HCT116 (cell line): ENCODE results near the gene CPNE7. TPM values are rescaled to one million over a fixed set of nuclear protein-coding genes. Genes with fewer than 3 reads are reported as not detected.

Experiments
- ATAC-seq: fragments of 200-7000 bp; cut with Tn5 transposase; 2 replicates; pipeline ENCODE4 v1.9.1; 2020; ENCODE audit warnings: mild to moderate bottlenecking, moderate library complexity
- BruUV-seq: library from RNA; stranded (reverse); fragments of 400-500 nt; replicated peaks from 2 replicates; lab custom pipeline; 2021; lab: Mats Ljungman, UMichigan
- CTCF ChIA-PET: fragments of 300-600 bp; sonication (Branson Sonifier 250); formaldehyde crosslinking; loops from one replicate; lab custom pipeline; 2021; ENCODE audit warnings: antibody characterized with exemption; lab: Charles Lee
- POLR2A ChIA-PET: fragments of 300-600, 350-600 bp; sonication (Branson Sonifier 250); formaldehyde crosslinking; loops from one replicate; lab custom pipeline; 2021; ENCODE audit warnings: antibody characterized with exemption; lab: Charles Lee
- RAD21 ChIA-PET, 2 experiments: fragments of 300-600 bp; sonication (Branson Sonifier 250); formaldehyde crosslinking; loops; one replicate each; lab custom pipeline; 2023; ENCODE audit warnings: low total read pairs in 2 of 2; ENCODE audit not compliant: uncharacterized antibody in 2 of 2, unreplicated experiment in 2 of 2, low non-redundant PET in 1 of 2; lab: Charles Lee
- DNase-seq: peaks from one replicate; pipeline ENCODE4 v3.0.0-alpha.2; 2010; ENCODE audit warnings: low read depth, low spot score
- H2AFZ ChIP-seq: fragments of 200-600 bp; shearing (Covaris generic), sonication (generic); 2 replicates; pipeline ENCODE4 v1.6.1; 2017; ENCODE audit warnings: low read depth, mixed run types, mixed read lengths, antibody characterized with exemption, low read length; ENCODE audit not compliant: poor library complexity, severe bottlenecking
- H3K27ac ChIP-seq: 2 replicates; pipeline ENCODE4 v1.5.1; 2012; ENCODE audit warnings: low read depth, low read length
- H3K27me3 ChIP-seq: fragments of 200-600 bp; sonication (generic); 2 replicates; pipeline ENCODE4 v1.6.1; 2016; ENCODE audit warnings: mixed run types, low read length, mixed read lengths; ENCODE audit not compliant: insufficient read depth
- H3K36me3 ChIP-seq, 2 experiments: fragments of 200-500 bp in 1 of 2; fragments of 200-600 bp in 1 of 2; sonication (Bioruptor generic) in 1 of 2; sonication (generic) in 1 of 2; 2 replicates each; pipeline versions ENCODE4 v1.5.1 to v1.6.1; 2014 to 2016; ENCODE audit warnings: low read length in 2 of 2, inconsistent platforms in 1 of 2, mixed read lengths in 1 of 2, mixed run types in 1 of 2; ENCODE audit not compliant: insufficient read depth in 2 of 2, control insufficient read depth in 1 of 2
- H3K4me1 ChIP-seq, 2 experiments: fragments of 200-600 bp in 1 of 2; sonication (generic) in 1 of 2; 2 replicates each; pipeline versions ENCODE4 v1.5.1 to v1.6.1; 2012 to 2017; ENCODE audit warnings: low read length in 2 of 2, inconsistent platforms in 1 of 2, mild to moderate bottlenecking in 1 of 2, mixed read lengths in 1 of 2, mixed run types in 1 of 2, moderate library complexity in 1 of 2; ENCODE audit not compliant: insufficient read depth in 2 of 2, control insufficient read depth in 1 of 2
- H3K4me2 ChIP-seq: fragments of 200-600 bp; sonication (generic); 2 replicates; pipeline ENCODE4 v1.6.1; 2017; ENCODE audit warnings: mixed run types, low read length, mixed read lengths
- H3K4me3 ChIP-seq, 2 experiments: fragments of 200-600 bp in 1 of 2; sonication (generic) in 1 of 2; replicated peaks in 1 of 2; 2 replicates each; pipeline ENCODE4 v1.5.1; 2011 to 2016; ENCODE audit warnings: low read length in 2 of 2, control low read depth in 1 of 2, low read depth in 1 of 2, mild to moderate bottlenecking in 1 of 2, mixed read lengths in 1 of 2, mixed run types in 1 of 2
- H3K79me2 ChIP-seq: fragments of 200-600 bp; sonication (generic); 2 replicates; pipeline ENCODE4 v1.6.1; 2017; ENCODE audit warnings: mild to moderate bottlenecking, mixed run types, low read length, moderate library complexity, mixed read lengths; ENCODE audit not compliant: insufficient read depth
- H3K9ac ChIP-seq: fragments of 200-600 bp; sonication (generic); 2 replicates; pipeline ENCODE4 v1.6.1; 2016; ENCODE audit warnings: low read length, mixed read lengths
- H3K9me2 ChIP-seq: fragments of 200-600 bp; sonication (generic), shearing (Covaris generic); 2 replicates; pipeline ENCODE4 v1.6.1; 2017; ENCODE audit warnings: mixed run types, mild to moderate bottlenecking, moderate library complexity; ENCODE audit not compliant: insufficient read depth
- H3K9me3 ChIP-seq, 2 experiments: fragments of 200-500 bp in 1 of 2; fragments of 200-600 bp in 1 of 2; sonication (Bioruptor generic) in 1 of 2; sonication (generic) in 1 of 2; 2 replicates each; pipeline ENCODE4 v1.6.1; 2014 to 2017; ENCODE audit warnings: low read length in 2 of 2, mixed read lengths in 2 of 2, inconsistent platforms in 1 of 2, low read depth in 1 of 2, mild to moderate bottlenecking in 1 of 2, mixed run types in 1 of 2, moderate library complexity in 1 of 2; ENCODE audit not compliant: control insufficient read depth in 1 of 2, insufficient read depth in 1 of 2
- H4K20me1 ChIP-seq: fragments of 200-600 bp; sonication (generic), shearing (Covaris generic); 2 replicates; pipeline ENCODE4 v1.6.1; 2017; ENCODE audit warnings: mixed run types, mild to moderate bottlenecking, moderate library complexity; ENCODE audit not compliant: insufficient read depth
- CBX3 ChIP-seq: IDR thresholded peaks from 2 replicates; pipeline ENCODE4 v1.6.1; 2012; ENCODE audit warnings: low read depth
- EGR1 ChIP-seq: IDR thresholded peaks from 2 replicates; pipeline ENCODE4 v1.6.1; 2012; ENCODE audit warnings: low read depth
- EZH2 ChIP-seq: fragments of 200-600 bp; sonication (generic); IDR thresholded peaks from 2 replicates; pipeline ENCODE4 v1.6.1; 2017; ENCODE audit warnings: antibody characterized with exemption, mixed run types
- EZH2phosphoT487 ChIP-seq: fragments of 200-600 bp; IDR thresholded peaks from 2 replicates; pipeline ENCODE4 v1.6.1; 2018; ENCODE audit warnings: antibody characterized with exemption, borderline replicate concordance
- FOSL1 ChIP-seq: IDR thresholded peaks from 2 replicates; pipeline ENCODE4 v1.6.1; 2012; ENCODE audit warnings: low read depth
- JUND ChIP-seq: IDR thresholded peaks from 2 replicates; pipeline ENCODE4 v1.6.1; 2012
- SIN3A ChIP-seq: IDR thresholded peaks from 2 replicates; pipeline ENCODE4 v1.6.1; 2012; ENCODE audit warnings: low read depth
- SP1 ChIP-seq: IDR thresholded peaks from 2 replicates; pipeline ENCODE4 v1.6.1; 2012; ENCODE audit warnings: low read depth
- SRF ChIP-seq: IDR thresholded peaks from 2 replicates; pipeline ENCODE4 v1.6.1; 2012; ENCODE audit warnings: low read depth
- YY1 ChIP-seq: IDR thresholded peaks from 2 replicates; pipeline ENCODE4 v1.6.1; 2011; ENCODE audit warnings: low read length, low read depth, moderate library complexity, mild to moderate bottlenecking; ENCODE audit not compliant: insufficient replicate concordance; ENCODE audit errors: extremely low read depth
- ZNF274 ChIP-seq: fragments of 200-500 bp; sonication (Bioruptor generic); IDR thresholded peaks from 2 replicates; pipeline ENCODE4 v1.6.1; 2014; ENCODE audit warnings: mild to moderate bottlenecking, low read depth, low read length, inconsistent platforms
- intact Hi-C: fragments of 100-400 bp; cut with micrococcal nuclease; formaldehyde crosslinking; loops from 2 replicates; pipeline ENCODE4 v1.10.0; 2022
- total RNA-seq: library from RNA; stranded (reverse); gene quantifications from one replicate; pipeline ENCODE4 v1.2.1, GENCODE V29; 2021; ENCODE audit not compliant: unreplicated experiment
- TF ChIP-seq, protein P1 (sequence below), 3 experiments: fragments of 200-600 bp in 1 of 3; sonication (generic) in 1 of 3; IDR thresholded peaks in 2 of 3; conservative IDR thresholded peaks in 1 of 3; 2 replicates each; pipeline ENCODE4 v1.5.1; 2012 to 2017; ENCODE audit warnings: low read depth in 2 of 3, low read length in 2 of 3, antibody characterized with exemption in 1 of 3, borderline replicate concordance in 1 of 3, control low read depth in 1 of 3, mild to moderate bottlenecking in 1 of 3, mixed read lengths in 1 of 3, mixed run types in 1 of 3, moderate library complexity in 1 of 3; ENCODE audit not compliant: insufficient read depth in 1 of 3
- TF ChIP-seq, protein P2 (sequence below): IDR thresholded peaks from 2 replicates; pipeline ENCODE4 v1.6.1; 2012

Gene CPNE7
- total RNA-seq, 1 experiment from 2014 or later, result 201 TPM

DNA sequence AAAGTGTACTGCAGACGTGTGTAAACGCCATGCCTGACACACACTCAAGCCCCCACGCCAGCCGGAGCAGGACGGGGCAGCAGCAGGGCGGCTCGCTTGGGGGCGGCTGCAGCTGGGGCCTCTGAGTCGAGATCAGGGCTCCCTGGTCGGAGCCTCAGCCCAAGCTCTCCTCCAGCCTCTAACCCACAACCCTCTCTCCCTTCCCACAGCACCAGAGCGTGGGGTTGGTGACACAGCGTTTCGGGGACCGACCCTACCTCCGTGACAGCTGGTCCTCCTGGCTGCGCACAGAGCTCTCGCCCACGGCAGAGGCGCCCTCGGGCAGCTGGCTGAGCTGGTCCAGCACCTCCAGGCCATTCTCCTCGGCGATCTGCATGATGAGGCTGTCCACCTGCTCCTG, 70.7 kb downstream of the CPNE7 start:
- Histone ChIP-seq H2AFZ (no peak overlapping the region), H3K9me2 (no peaks in the 10 kb centered on the region), H3K36me3 (peaks cover 16 to 28% of the 10 kb centered on the region in 2 experiments; a peak in 3 of 4 replicates), H3K9ac (no peak overlapping the region), H3K79me2 (peaks cover 8% of the 10 kb centered on the region; the same call in 1 of the 2 replicates), H3K27me3 (no peaks in the 10 kb centered on the region), H4K20me1 (no peaks in the 10 kb centered on the region), H3K4me1 (peaks cover 8 to 18% of the 10 kb centered on the region in 2 experiments; a peak in 3 of 4 replicates), H3K9me3 (no peaks in the 10 kb centered on the region), H3K4me2 (no peak overlapping the region), H3K27ac (no peak overlapping the region; the same call in 1 of the 2 replicates), H3K4me3 (no peak overlapping the region)
- ATAC-seq (no peak), DNase-seq (no peak)
- ChIA-PET POLR2A (no interaction called here), RAD21 (no interaction called here), CTCF (interaction anchor here (0.6 kb wide), 1 partner anchor 21 kb away, joined by 3 read pairs; no protein-coding TSS in a partner anchor)
- TF ChIP-seq ZNF274 (no peak), SRF (no peak), YY1 (no peak), FOSL1 (no peak), EZH2 (no peak), EZH2phosphoT487 (no peak), SIN3A (no peak), CBX3 (no peak), SP1 (no peak), JUND (no peak), EGR1 (no peak)
- TF ChIP-seq, protein P1, sequence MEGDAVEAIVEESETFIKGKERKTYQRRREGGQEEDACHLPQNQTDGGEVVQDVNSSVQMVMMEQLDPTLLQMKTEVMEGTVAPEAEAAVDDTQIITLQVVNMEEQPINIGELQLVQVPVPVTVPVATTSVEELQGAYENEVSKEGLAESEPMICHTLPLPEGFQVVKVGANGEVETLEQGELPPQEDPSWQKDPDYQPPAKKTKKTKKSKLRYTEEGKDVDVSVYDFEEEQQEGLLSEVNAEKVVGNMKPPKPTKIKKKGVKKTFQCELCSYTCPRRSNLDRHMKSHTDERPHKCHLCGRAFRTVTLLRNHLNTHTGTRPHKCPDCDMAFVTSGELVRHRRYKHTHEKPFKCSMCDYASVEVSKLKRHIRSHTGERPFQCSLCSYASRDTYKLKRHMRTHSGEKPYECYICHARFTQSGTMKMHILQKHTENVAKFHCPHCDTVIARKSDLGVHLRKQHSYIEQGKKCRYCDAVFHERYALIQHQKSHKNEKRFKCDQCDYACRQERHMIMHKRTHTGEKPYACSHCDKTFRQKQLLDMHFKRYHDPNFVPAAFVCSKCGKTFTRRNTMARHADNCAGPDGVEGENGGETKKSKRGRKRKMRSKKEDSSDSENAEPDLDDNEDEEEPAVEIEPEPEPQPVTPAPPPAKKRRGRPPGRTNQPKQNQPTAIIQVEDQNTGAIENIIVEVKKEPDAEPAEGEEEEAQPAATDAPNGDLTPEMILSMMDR (IDR thresholded peaks at IDR 0.05 in 2 of 3, conservative IDR thresholded peaks at IDR 0.05 in 1 of 3; ENCODE audit: borderline replicate concordance in 1 of 3, insufficient read depth in 1 of 3, low read depth in 2 of 3, low read length in 2 of 3), result no peak
- TF ChIP-seq, protein P2, sequence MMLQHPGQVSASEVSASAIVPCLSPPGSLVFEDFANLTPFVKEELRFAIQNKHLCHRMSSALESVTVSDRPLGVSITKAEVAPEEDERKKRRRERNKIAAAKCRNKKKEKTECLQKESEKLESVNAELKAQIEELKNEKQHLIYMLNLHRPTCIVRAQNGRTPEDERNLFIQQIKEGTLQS, result no peak
- BruUV-seq, result no TSS peak
- intact Hi-C loops, result no loop called here

Other genes with a start within 250 kb of the CPNE7 start
- 266 TPM for gene ANKRD11, start 85.2 kb upstream of the CPNE7 start, total RNA-seq
- gene SPG7, start 67.4 kb upstream of the CPNE7 start, total RNA-seq, result 116 TPM
- gene RPL13, start 15.1 kb upstream of the CPNE7 start, total RNA-seq, result 4,404 TPM
- 1.1 TPM for gene DPEP1, start 37.9 kb downstream of the CPNE7 start, total RNA-seq
- 158 TPM for gene CHMP1A, start 82.0 kb downstream of the CPNE7 start, total RNA-seq
- 24.9 TPM for gene SPATA33, start 82.1 kb downstream of the CPNE7 start, total RNA-seq
- gene CDK10, start 110.9 kb downstream of the CPNE7 start, total RNA-seq, result 165 TPM
- gene SPATA2L, start 125.9 kb downstream of the CPNE7 start, total RNA-seq, result 50.5 TPM
- gene VPS9D1, start 145.1 kb downstream of the CPNE7 start, total RNA-seq, result 4.2 TPM
- gene ZNF276, start 145.8 kb downstream of the CPNE7 start, total RNA-seq, result 49.9 TPM
- 167 TPM for gene FANCA, start 240.9 kb downstream of the CPNE7 start, total RNA-seq